Neural progenitor cell (in vitro differentiated cells): Measurements from ENCODE around the gene MAGI2. TPM values are rescaled to one million over a fixed set of nuclear protein-coding genes. Genes with fewer than 3 reads are reported as not detected.

ENCODE experiments used
- DNase-seq: peaks from one replicate; pipeline ENCODE4 v3.0.0-alpha.2; 2016; ENCODE audit warnings: low spot score
- H2AFZ ChIP-seq: fragments of 200-600 bp; sonication (generic); replicated peaks from 2 replicates; pipeline ENCODE4 v1.6.1; 2016; ENCODE audit warnings: antibody characterized with exemption
- H3F3A ChIP-seq: fragments of 200-600 bp; sonication (generic); 2 replicates; pipeline ENCODE4 v1.6.1; 2016; ENCODE audit warnings: antibody characterized with exemption, low read depth
- H3K27ac ChIP-seq: fragments of 200-600 bp; sonication (generic); 2 replicates; pipeline ENCODE4 v1.5.1; 2016; ENCODE audit warnings: mild to moderate bottlenecking
- H3K27me3 ChIP-seq: fragments of 200-600 bp; sonication (generic); 2 replicates; pipeline ENCODE4 v1.6.1; 2016; ENCODE audit warnings: mild to moderate bottlenecking, moderate library complexity
- H3K36me3 ChIP-seq: fragments of 200-600 bp; sonication (generic); 2 replicates; pipeline ENCODE4 v1.5.1; 2016
- H3K4me1 ChIP-seq: fragments of 200-600 bp; sonication (generic); 2 replicates; pipeline ENCODE4 v1.6.1; 2016; ENCODE audit warnings: mixed run types
- H3K4me2 ChIP-seq: fragments of 200-600 bp; sonication (generic); 2 replicates; pipeline ENCODE4 v1.6.1; 2016
- H3K4me3 ChIP-seq: fragments of 200-600 bp; sonication (generic); 2 replicates; pipeline ENCODE4 v1.5.1; 2016
- H3K79me2 ChIP-seq: fragments of 200-600 bp; sonication (generic); 2 replicates; pipeline ENCODE4 v1.6.1; 2016; ENCODE audit warnings: low read depth
- H3K9ac ChIP-seq: fragments of 200-600 bp; sonication (generic); 2 replicates; pipeline ENCODE4 v1.6.1; 2016
- H3K9me3 ChIP-seq: fragments of 200-600 bp; sonication (generic); 2 replicates; pipeline ENCODE4 v1.5.1; 2016; ENCODE audit warnings: low read depth
- H4K20me1 ChIP-seq: fragments of 200-600 bp; sonication (generic); 2 replicates; pipeline ENCODE4 v1.6.1; 2016; ENCODE audit warnings: low read depth
- H3K27ac Mint-ChIP-seq: 3 replicates; pipeline ENCODE4 v1.8.0; 2021; ENCODE audit warnings: mixed read lengths
- H3K27me3 Mint-ChIP-seq: 2 replicates; pipeline ENCODE4 v1.8.0; 2022; ENCODE audit warnings: low read depth, mild to moderate bottlenecking, inconsistent platforms, moderate library complexity, mixed read lengths; ENCODE audit not compliant: insufficient read depth
- H3K36me3 Mint-ChIP-seq: 3 replicates; pipeline ENCODE4 v1.8.0; 2021; ENCODE audit warnings: mixed read lengths
- H3K4me1 Mint-ChIP-seq: 3 replicates; pipeline ENCODE4 v1.8.0; 2021; ENCODE audit warnings: mixed read lengths
- H3K4me3 Mint-ChIP-seq: 3 replicates; pipeline ENCODE4 v1.8.0; 2021; ENCODE audit warnings: mild to moderate bottlenecking, moderate library complexity, mixed read lengths
- H3K9me3 Mint-ChIP-seq: 3 replicates; pipeline ENCODE4 v1.8.0; 2020; ENCODE audit warnings: mixed read lengths
- EZH2 ChIP-seq: fragments of 200-600 bp; sonication (generic); IDR thresholded peaks from 2 replicates; pipeline ENCODE4 v1.6.1; 2017; ENCODE audit warnings: antibody characterized with exemption, mild to moderate bottlenecking, moderate library complexity
- EZH2phosphoT487 ChIP-seq: fragments of 200-600 bp; sonication (generic); IDR thresholded peaks from 2 replicates; pipeline ENCODE4 v1.6.1; 2017; ENCODE audit warnings: antibody characterized with exemption
- total RNA-seq: library from RNA; depleted of rRNA; stranded (reverse); fragments of >200 nt; gene quantifications from 2 replicates; pipeline ENCODE4 v1.2.3, GENCODE V29; 2015; ENCODE audit warnings: low replicate concordance
- TF ChIP-seq, protein P1 (sequence below): fragments of 200-600 bp; sonication (generic); IDR thresholded peaks from 2 replicates; pipeline ENCODE4 v1.5.1; 2017; ENCODE audit warnings: antibody characterized with exemption, mild to moderate bottlenecking

MAGI2 gene
- total RNA-seq, 1 donor from 2014 or later, result 5.8 TPM

DNA sequence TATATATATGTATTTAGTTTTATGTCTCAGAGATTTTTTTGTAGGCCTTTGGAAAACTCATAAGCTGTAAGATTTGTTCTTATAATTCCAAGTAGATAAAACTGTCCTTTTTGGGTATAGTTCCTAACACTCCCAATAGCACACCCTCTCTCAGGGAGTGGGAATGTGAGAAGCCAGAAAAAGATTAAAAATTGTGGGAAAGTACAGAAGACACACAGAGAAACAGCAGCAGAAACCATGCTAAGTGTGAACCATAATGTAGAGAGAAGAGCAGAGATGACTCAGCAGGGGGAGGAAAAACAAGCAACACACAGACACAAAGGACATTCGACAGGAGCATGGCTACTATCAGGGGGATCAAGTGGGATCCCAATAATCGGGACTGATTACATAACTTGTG, 401.6 kb downstream of the MAGI2 start:
- no peaks in the 10 kb centered on the region for H3F3A ChIP-seq

DNA sequence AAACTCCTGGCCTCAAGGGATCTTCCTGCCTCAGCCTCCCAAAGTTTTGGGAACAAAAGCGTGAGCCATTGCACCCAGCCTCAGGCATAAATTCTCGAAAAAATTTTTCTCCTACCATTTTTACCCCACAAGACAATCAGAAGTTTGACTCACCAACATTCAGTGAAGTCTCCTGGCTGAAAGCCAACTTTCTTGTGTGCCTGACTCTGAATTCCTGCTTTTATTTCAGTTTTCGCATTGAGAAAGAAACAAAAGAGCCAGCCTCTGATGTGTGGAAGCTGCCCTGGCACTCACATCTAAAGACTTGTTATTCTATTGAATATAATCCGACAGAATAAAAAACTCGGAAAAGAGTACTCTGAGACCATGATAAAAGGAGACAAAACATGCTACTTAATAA, 402.9 kb downstream of the MAGI2 start:
- H3F3A ChIP-seq, result no peaks in the 10 kb centered on the region
- no peaks in the 10 kb centered on the region for H3K79me2 ChIP-seq
- no peaks in the 10 kb centered on the region for H3K36me3 ChIP-seq
- H4K20me1 ChIP-seq, result no peaks in the 10 kb centered on the region
- H3K27me3 Mint-ChIP-seq, result peaks cover 3% of the 10 kb centered on the region
- peak overlapping the region; percentile 23 for H3K27ac ChIP-seq
- no peak overlapping the region for H3K4me3 ChIP-seq
- H3K4me3 Mint-ChIP-seq, result no peak overlapping the region
- TF ChIP-seq, protein P1, sequence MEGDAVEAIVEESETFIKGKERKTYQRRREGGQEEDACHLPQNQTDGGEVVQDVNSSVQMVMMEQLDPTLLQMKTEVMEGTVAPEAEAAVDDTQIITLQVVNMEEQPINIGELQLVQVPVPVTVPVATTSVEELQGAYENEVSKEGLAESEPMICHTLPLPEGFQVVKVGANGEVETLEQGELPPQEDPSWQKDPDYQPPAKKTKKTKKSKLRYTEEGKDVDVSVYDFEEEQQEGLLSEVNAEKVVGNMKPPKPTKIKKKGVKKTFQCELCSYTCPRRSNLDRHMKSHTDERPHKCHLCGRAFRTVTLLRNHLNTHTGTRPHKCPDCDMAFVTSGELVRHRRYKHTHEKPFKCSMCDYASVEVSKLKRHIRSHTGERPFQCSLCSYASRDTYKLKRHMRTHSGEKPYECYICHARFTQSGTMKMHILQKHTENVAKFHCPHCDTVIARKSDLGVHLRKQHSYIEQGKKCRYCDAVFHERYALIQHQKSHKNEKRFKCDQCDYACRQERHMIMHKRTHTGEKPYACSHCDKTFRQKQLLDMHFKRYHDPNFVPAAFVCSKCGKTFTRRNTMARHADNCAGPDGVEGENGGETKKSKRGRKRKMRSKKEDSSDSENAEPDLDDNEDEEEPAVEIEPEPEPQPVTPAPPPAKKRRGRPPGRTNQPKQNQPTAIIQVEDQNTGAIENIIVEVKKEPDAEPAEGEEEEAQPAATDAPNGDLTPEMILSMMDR, result no peak
- no peak for TF ChIP-seq EZH2
- TF ChIP-seq EZH2phosphoT487, result no peak
- no peaks in the 10 kb centered on the region for H3K9me3 Mint-ChIP-seq
- H3K36me3 Mint-ChIP-seq, result no peaks in the 10 kb centered on the region
- H3K4me1 Mint-ChIP-seq, result peaks cover 9% of the 10 kb centered on the region
- H3K9ac ChIP-seq, result no peak overlapping the region
- H3K27me3 ChIP-seq, result no peaks in the 10 kb centered on the region
- no peaks in the 10 kb centered on the region for H3K4me1 ChIP-seq
- no peak overlapping the region for H3K4me2 ChIP-seq
- DNase-seq, result no peak
- H3K27ac Mint-ChIP-seq, result no peak overlapping the region
- no peak overlapping the region for H2AFZ ChIP-seq
- H3K9me3 ChIP-seq, result no peaks in the 10 kb centered on the region

More for the DNA sequence above, 401.6 kb downstream of the MAGI2 start:
- Histone ChIP-seq H3K27me3 (no peaks in the 10 kb centered on the region), H3K9me3 (no peaks in the 10 kb centered on the region), H3K4me2 (no peak overlapping the region), H3K9ac (no peak overlapping the region), H3K79me2 (no peaks in the 10 kb centered on the region), H3K4me1 (no peaks in the 10 kb centered on the region), H4K20me1 (no peaks in the 10 kb centered on the region), H2AFZ (no peak overlapping the region), H3K27ac (no peak overlapping the region), H3K36me3 (no peaks in the 10 kb centered on the region), H3K4me3 (no peak overlapping the region)
- H3K4me1 Mint-ChIP-seq, result peaks cover 9% of the 10 kb centered on the region
- H3K4me3 Mint-ChIP-seq, result no peak overlapping the region
- no peaks in the 10 kb centered on the region for H3K9me3 Mint-ChIP-seq
- no peaks in the 10 kb centered on the region for H3K36me3 Mint-ChIP-seq
- no peak overlapping the region for H3K27ac Mint-ChIP-seq
- no peak for TF ChIP-seq EZH2
- H3K27me3 Mint-ChIP-seq, result peaks cover 3% of the 10 kb centered on the region
- DNase-seq, result no peak

DNA sequence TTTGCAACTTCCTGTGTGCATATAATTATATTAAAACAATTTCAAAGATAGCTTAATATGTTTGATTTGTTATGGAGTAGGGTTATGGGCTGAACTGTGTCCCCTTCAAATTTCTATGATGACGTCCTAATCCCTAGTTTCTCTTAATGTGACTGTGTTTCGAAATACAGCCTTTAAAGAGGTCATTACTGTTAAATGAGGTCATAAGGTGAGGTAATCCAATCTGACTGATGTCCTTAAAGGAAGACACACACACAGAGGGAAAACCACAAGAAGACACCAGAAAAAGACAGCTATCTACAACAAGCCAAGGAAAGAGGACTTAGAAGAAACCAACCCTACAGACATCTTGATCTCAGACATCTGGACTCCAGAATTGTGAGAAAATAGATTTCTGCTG, 407.4 kb downstream of the MAGI2 start:
- H3K9ac ChIP-seq, result no peak overlapping the region
- H3K4me1 Mint-ChIP-seq, result peaks cover 8% of the 10 kb centered on the region

DNA sequence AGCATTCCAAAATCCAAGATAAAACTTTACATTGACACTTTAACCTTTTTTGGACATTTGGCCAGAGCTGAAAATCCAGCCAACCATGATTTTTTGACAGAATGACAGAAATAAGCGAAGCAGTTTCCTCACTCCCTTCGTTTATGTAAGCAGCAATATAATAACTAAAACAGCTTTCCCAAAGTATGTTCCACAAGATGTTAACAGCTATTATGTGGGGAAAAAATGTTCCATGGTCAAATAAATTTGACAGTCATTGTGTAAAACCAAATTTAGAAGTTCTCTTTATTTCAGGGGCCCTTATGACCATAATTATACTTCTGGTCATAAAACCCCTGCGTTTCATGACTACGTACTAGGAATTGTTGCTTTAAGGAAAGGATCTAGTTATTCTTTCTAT, 416.5 kb downstream of the MAGI2 start:
- DNase-seq, result no peak
- TF ChIP-seq EZH2, result no peak
- TF ChIP-seq, protein P1, result no peak
- TF ChIP-seq EZH2phosphoT487, result no peak
- Histone ChIP-seq H3K4me2 (no peak overlapping the region), H3K27ac (no peak overlapping the region), H3K9me3 (no peaks in the 10 kb centered on the region), H2AFZ (no peak overlapping the region), H3F3A (no peaks in the 10 kb centered on the region), H3K4me3 (no peak overlapping the region), H3K36me3 (no peaks in the 10 kb centered on the region), H3K27me3 (no peaks in the 10 kb centered on the region), H3K9ac (no peak overlapping the region), H3K4me1 (no peaks in the 10 kb centered on the region), H4K20me1 (no peaks in the 10 kb centered on the region), H3K79me2 (no peaks in the 10 kb centered on the region)
- no peaks in the 10 kb centered on the region for H3K4me1 Mint-ChIP-seq
- no peaks in the 10 kb centered on the region for H3K36me3 Mint-ChIP-seq
- no peaks in the 10 kb centered on the region for H3K9me3 Mint-ChIP-seq
- no peak overlapping the region for H3K4me3 Mint-ChIP-seq
- H3K27me3 Mint-ChIP-seq, result no peaks in the 10 kb centered on the region
- H3K27ac Mint-ChIP-seq, result no peak overlapping the region

More for the DNA sequence above, 407.4 kb downstream of the MAGI2 start:
- no peak overlapping the region for H3K27ac Mint-ChIP-seq
- no peaks in the 10 kb centered on the region for H3K4me1 ChIP-seq
- H3K79me2 ChIP-seq, result no peaks in the 10 kb centered on the region
- TF ChIP-seq EZH2phosphoT487 (no peak), EZH2 (no peak)
- TF ChIP-seq, protein P1, result no peak
- no peak overlapping the region for H3K27ac ChIP-seq
- DNase-seq, result no peak
- no peaks in the 10 kb centered on the region for H3K36me3 ChIP-seq
- no peak overlapping the region for H3K4me3 ChIP-seq
- H4K20me1 ChIP-seq, result no peaks in the 10 kb centered on the region
- H3K27me3 Mint-ChIP-seq, result no peaks in the 10 kb centered on the region
- H3K4me3 Mint-ChIP-seq, result no peak overlapping the region
- H3K4me2 ChIP-seq, result no peak overlapping the region
- no peaks in the 10 kb centered on the region for H3K9me3 ChIP-seq
- H3F3A ChIP-seq, result no peaks in the 10 kb centered on the region
- no peaks in the 10 kb centered on the region for H3K27me3 ChIP-seq
- no peak overlapping the region for H2AFZ ChIP-seq
- no peaks in the 10 kb centered on the region for H3K9me3 Mint-ChIP-seq
- H3K36me3 Mint-ChIP-seq, result no peaks in the 10 kb centered on the region
